SU-DHL-6 (cell line): ENCODE data around the gene THOC1.

Experiments
- H2AFZ ChIP-seq: fragments of 200-600 bp; sonication (generic); 2 replicates; pipeline ENCODE4 v1.6.1; 2014; ENCODE audit warnings: low read depth, mild to moderate bottlenecking, moderate library complexity, mixed read lengths, antibody characterized with exemption, low read length; ENCODE audit not compliant: severe bottlenecking
- H3F3A ChIP-seq: fragments of 200-600 bp; shearing (Covaris generic); 2 replicates; pipeline ENCODE4 v1.6.0; 2016; ENCODE audit warnings: antibody characterized with exemption, mild to moderate bottlenecking; ENCODE audit not compliant: insufficient read depth
- H3K27ac ChIP-seq: fragments of 200-600 bp; sonication (generic); 2 replicates; pipeline ENCODE4 v1.5.1; 2016; ENCODE audit warnings: low read depth, mild to moderate bottlenecking, low read length, moderate library complexity, mixed read lengths
- H3K27me3 ChIP-seq: fragments of 200-600 bp; sonication (generic), shearing (Covaris generic); 2 replicates; pipeline ENCODE4 v1.6.0; 2014; ENCODE audit warnings: mild to moderate bottlenecking, low read length
- H3K36me3 ChIP-seq: fragments of 200-600 bp; sonication (generic); 2 replicates; pipeline ENCODE4 v1.6.1; 2014; ENCODE audit warnings: mild to moderate bottlenecking, low read length, mixed read lengths
- H3K4me2 ChIP-seq: fragments of 300-600, 200-600 bp; shearing (Covaris generic), sonication (generic); 2 replicates; pipeline ENCODE4 v1.6.0; 2014; ENCODE audit warnings: low read length, low read depth, mild to moderate bottlenecking; ENCODE audit not compliant: poor library complexity, severe bottlenecking
- H3K4me3 ChIP-seq: fragments of 200-600 bp; sonication (generic); 2 replicates; pipeline ENCODE4 v1.5.1; 2014; ENCODE audit warnings: antibody characterized with exemption, low read length, mild to moderate bottlenecking, mixed read lengths; ENCODE audit not compliant: insufficient read depth, poor library complexity, severe bottlenecking
- H3K79me2 ChIP-seq: fragments of 200-600 bp; sonication (generic); 2 replicates; pipeline ENCODE4 v1.6.1; 2014; ENCODE audit warnings: mild to moderate bottlenecking, low read length, moderate library complexity; ENCODE audit not compliant: insufficient read depth
- H3K9ac ChIP-seq: fragments of 200-600 bp; sonication (generic); 2 replicates; pipeline ENCODE4 v1.7.0; 2014; ENCODE audit warnings: mild to moderate bottlenecking, low read length
- H3K9me2 ChIP-seq: fragments of 200-600 bp; sonication (generic); replicated peaks from 2 replicates; pipeline ENCODE4 v1.6.1; 2014; ENCODE audit warnings: low read length; ENCODE audit not compliant: insufficient read depth
- H3K9me3 ChIP-seq: fragments of 200-600 bp; sonication (generic); 2 replicates; pipeline ENCODE4 v1.6.1; 2014; ENCODE audit warnings: low read length, mixed read lengths; ENCODE audit not compliant: insufficient read depth
- H4K20me1 ChIP-seq: fragments of 200-600 bp; sonication (generic); 2 replicates; pipeline ENCODE4 v1.6.1; 2014; ENCODE audit warnings: low read depth, mild to moderate bottlenecking, antibody characterized with exemption, low read length, moderate library complexity, mixed read lengths
- CTCF ChIP-seq: fragments of 200-600 bp; sonication (generic); IDR thresholded peaks from one replicate; pipeline ENCODE4 v1.5.1; 2017; ENCODE audit warnings: antibody characterized with exemption, mild to moderate bottlenecking, low read length, moderate library complexity; ENCODE audit not compliant: insufficient read depth, poor library complexity, severe bottlenecking
- EZH2phosphoT487 ChIP-seq: fragments of 200-600 bp; sonication (generic), shearing (Covaris generic); conservative IDR thresholded peaks from 2 replicates; pipeline ENCODE4 v1.6.1; 2018; ENCODE audit warnings: mild to moderate bottlenecking, antibody characterized with exemption, low read length, moderate library complexity, mixed read lengths

THOC1 gene

GRCh38 chr18:172361-172760 lies 95.5 kb downstream of the THOC1 start:
- Histone ChIP-seq H3K4me2 (no peak overlapping the region), H4K20me1 (no peaks in the 10 kb centered on the region), H3K9me2 (no peaks in the 10 kb centered on the region), H3K9me3 (no peaks in the 10 kb centered on the region), H3K27ac (no peak overlapping the region), H3F3A (no peaks in the 10 kb centered on the region; the same call in 1 of the 2 replicates), H2AFZ (no peak overlapping the region), H3K4me3 (no peak overlapping the region), H3K9ac (no peak overlapping the region), H3K36me3 (peaks cover 5% of the 10 kb centered on the region; the same call in 1 of the 2 replicates), H3K79me2 (peaks cover 26% of the 10 kb centered on the region), H3K27me3 (no peaks in the 10 kb centered on the region)
- TF ChIP-seq CTCF (no peak), EZH2phosphoT487 (no peak)
